HCEC 1CT (cell line): ENCODE results near the gene GPLD1.

ENCODE experiments used
- DNase-seq: peaks from one replicate; pipeline ENCODE4 v3.0.0-alpha.2; 2017

GPLD1 gene

GRCh38 chr6:24500683-24501082, 11.3 kb upstream of the GPLD1 start:
- no peak for DNase-seq

GRCh38 chr6:24497254-24497970, 8.0 kb upstream of the GPLD1 start:
- no peak for DNase-seq

- peak; percentile 12 for DNase-seq
These were observed 5.7 kb upstream of the GPLD1 start, which contains the start of gene ALDH5A1 for GRCh38 chr6:24494821-24495795. ALDH5A1 (plus strand) TSS chr6:24494969; CDS start chr6:24494997, 28 bp downstream.

- no peak for DNase-seq
These were observed 4.8 kb upstream of the GPLD1 start for GRCh38 chr6:24493945-24494820.

- no peak for DNase-seq
These were observed 3.1 kb upstream of the GPLD1 start for GRCh38 chr6:24492475-24492874.

GRCh38 chr6:24490948-24491347, 1.6 kb upstream of the GPLD1 start:
- DNase-seq: no peak

- DNase-seq: peak; percentile 6
These were observed 503 bp upstream of the GPLD1 start for GRCh38 chr6:24489881-24490280.

GRCh38 chr6:24486065-24486464, 3.3 kb downstream of the GPLD1 start:
- DNase-seq: no peak

GRCh38 chr6:24484657-24485323, 4.6 kb downstream of the GPLD1 start:
- no peak for DNase-seq

- DNase-seq: no peak
These were observed 7.9 kb downstream of the GPLD1 start for GRCh38 chr6:24481449-24481848.

- no peak for DNase-seq
These were observed 8.7 kb downstream of the GPLD1 start for GRCh38 chr6:24480705-24481104.

- DNase-seq: no peak
These were observed 10.5 kb downstream of the GPLD1 start for GRCh38 chr6:24478903-24479302.

GRCh38 chr6:24477070-24477469, 12.3 kb downstream of the GPLD1 start:
- no peak for DNase-seq

- no peak for DNase-seq
These were observed 12.7 kb downstream of the GPLD1 start for GRCh38 chr6:24476631-24477030.

- no peak for DNase-seq
These were observed 17.2 kb downstream of the GPLD1 start for GRCh38 chr6:24472181-24472580.

GRCh38 chr6:24469811-24470210, 19.6 kb downstream of the GPLD1 start:
- no peak for DNase-seq

GRCh38 chr6:24464253-24465038, 24.9 kb downstream of the GPLD1 start:
- no peak for DNase-seq

GRCh38 chr6:24460966-24461365, 28.4 kb downstream of the GPLD1 start:
- no peak for DNase-seq

GRCh38 chr6:24458941-24459340, 30.4 kb downstream of the GPLD1 start:
- no peak for DNase-seq

GRCh38 chr6:24458134-24458533, 31.2 kb downstream of the GPLD1 start:
- no peak for DNase-seq

GRCh38 chr6:24455061-24455460, 34.3 kb downstream of the GPLD1 start:
- DNase-seq: no peak
